Sigmoid colon (tissue), 3 donors: ENCODE results near the gene CYB5R3.

Experiments
- POLR2A ChIP-seq, 2 donors: fragments of 450-650 bp; IDR thresholded peaks; one replicate each; pipeline ENCODE4 v1.6.1; 2016; ENCODE audit warnings: antibody characterized with exemption in 2 of 2, mild to moderate bottlenecking in 2 of 2, moderate library complexity in 2 of 2
- TF ChIP-seq, protein P1 (sequence below), 4 experiments: fragments of 450-650 bp in 3 of 4; fragments of 200-600 bp in 1 of 4; IDR thresholded peaks; one replicate each; pipeline ENCODE4 v1.5.1; 2016 to 2019; ENCODE audit warnings: antibody characterized with exemption in 4 of 4, mild to moderate bottlenecking in 3 of 4, moderate library complexity in 2 of 4

GRCh38 chr22:42679691-42680090, 30.5 kb upstream of the CYB5R3 start:
- TF ChIP-seq, protein P1, sequence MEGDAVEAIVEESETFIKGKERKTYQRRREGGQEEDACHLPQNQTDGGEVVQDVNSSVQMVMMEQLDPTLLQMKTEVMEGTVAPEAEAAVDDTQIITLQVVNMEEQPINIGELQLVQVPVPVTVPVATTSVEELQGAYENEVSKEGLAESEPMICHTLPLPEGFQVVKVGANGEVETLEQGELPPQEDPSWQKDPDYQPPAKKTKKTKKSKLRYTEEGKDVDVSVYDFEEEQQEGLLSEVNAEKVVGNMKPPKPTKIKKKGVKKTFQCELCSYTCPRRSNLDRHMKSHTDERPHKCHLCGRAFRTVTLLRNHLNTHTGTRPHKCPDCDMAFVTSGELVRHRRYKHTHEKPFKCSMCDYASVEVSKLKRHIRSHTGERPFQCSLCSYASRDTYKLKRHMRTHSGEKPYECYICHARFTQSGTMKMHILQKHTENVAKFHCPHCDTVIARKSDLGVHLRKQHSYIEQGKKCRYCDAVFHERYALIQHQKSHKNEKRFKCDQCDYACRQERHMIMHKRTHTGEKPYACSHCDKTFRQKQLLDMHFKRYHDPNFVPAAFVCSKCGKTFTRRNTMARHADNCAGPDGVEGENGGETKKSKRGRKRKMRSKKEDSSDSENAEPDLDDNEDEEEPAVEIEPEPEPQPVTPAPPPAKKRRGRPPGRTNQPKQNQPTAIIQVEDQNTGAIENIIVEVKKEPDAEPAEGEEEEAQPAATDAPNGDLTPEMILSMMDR (IDR thresholded peaks at IDR 0.05) = no peak
- TF ChIP-seq POLR2A (IDR thresholded peaks at IDR 0.05) = no peak
